Neural cell (in vitro differentiated cells): Measurements from ENCODE around the gene KIAA2012.

Experiments used
- CTCF ChIP-seq: fragments of 450-650 bp; IDR thresholded peaks from 2 replicates; pipeline ENCODE4 v1.5.1; 2014; ENCODE audit warnings: antibody characterized with exemption, mild to moderate bottlenecking, moderate library complexity; ENCODE audit not compliant: poor library complexity, severe bottlenecking
- EZH2 ChIP-seq: fragments of 200-600, 300-800 bp; shearing (Covaris generic), sonication (generic); IDR thresholded peaks from 2 replicates; pipeline ENCODE4 v1.6.1; 2014; ENCODE audit warnings: antibody characterized with exemption, low read length, borderline replicate concordance, mild to moderate bottlenecking; ENCODE audit not compliant: insufficient read depth, poor library complexity, severe bottlenecking
- POLR2AphosphoS5 ChIP-seq: IDR thresholded peaks from 2 replicates; pipeline ENCODE4 v1.6.1; 2012
- REST ChIP-seq: IDR thresholded peaks from 2 replicates; pipeline ENCODE4 v1.6.1; 2012; ENCODE audit warnings: borderline replicate concordance
- SMC3 ChIP-seq: fragments of 450-650 bp; conservative IDR thresholded peaks from 2 replicates; pipeline ENCODE4 v1.6.1; 2014; ENCODE audit warnings: antibody characterized with exemption, mild to moderate bottlenecking, moderate library complexity; ENCODE audit not compliant: poor library complexity

DNA sequence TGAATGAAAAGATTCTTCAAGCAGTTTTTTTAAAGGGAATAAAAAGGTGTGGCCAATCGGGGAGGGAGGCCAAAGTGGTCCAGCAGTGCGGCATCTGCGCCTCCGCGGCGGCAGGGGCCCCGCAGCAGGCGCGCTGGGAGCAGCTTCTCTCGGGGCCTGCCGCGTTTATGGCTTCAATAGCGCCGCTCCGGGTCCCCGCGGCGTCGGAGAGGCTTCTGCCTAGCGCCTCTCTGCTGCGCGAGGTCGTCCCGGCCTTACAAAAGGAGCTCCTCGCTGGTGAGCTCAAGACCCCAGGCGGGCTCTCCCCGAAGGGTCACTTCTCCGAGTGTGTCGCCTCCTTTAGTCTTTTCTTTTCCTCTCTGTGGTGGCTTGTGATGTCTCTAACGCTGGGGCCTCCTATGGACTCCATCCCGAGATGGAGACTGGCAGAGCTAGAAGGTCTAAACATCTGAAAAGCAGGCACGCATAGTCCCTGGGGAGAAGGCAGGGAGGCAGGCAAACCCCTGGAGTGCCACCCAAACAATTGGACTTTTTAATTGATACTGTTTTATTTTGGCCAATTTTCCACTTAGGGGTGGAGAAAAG, 98.3 kb downstream of the KIAA2012 start:
- no peak for TF ChIP-seq POLR2AphosphoS5
- TF ChIP-seq CTCF = no peak
- no peak for TF ChIP-seq SMC3
- no peak for TF ChIP-seq REST
- no peak for TF ChIP-seq EZH2
